Prostate gland (tissue), 2 donors: ENCODE results near the gene SCN1A. TPM values are rescaled to one million over a fixed set of nuclear protein-coding genes. Genes with fewer than 3 reads are reported as not detected.
A peak's percentile ranks its signal among the peaks of the same experiment; 100 is the strongest.

Experiments
- DNase-seq: peaks from one replicate; pipeline ENCODE4 v3.0.0-alpha.2; 2019; ENCODE audit warnings: low spot score
- H3K27ac ChIP-seq, 2 donors: fragments of 200-600 bp; sonication (generic); 2 replicates each; pipeline ENCODE4 v1.5.1; 2017 to 2019
- H3K27me3 ChIP-seq: fragments of 200-600 bp; sonication (generic); replicated peaks from 2 replicates; pipeline ENCODE4 v1.5.1; 2019; ENCODE audit not compliant: insufficient read depth
- H3K36me3 ChIP-seq, 2 donors: fragments of 200-600 bp; sonication (generic); 1 replicate in 1 of 2; 2 replicates in 1 of 2; pipeline versions ENCODE4 v1.5.1 to v1.8.1; 2017 to 2019
- H3K4me1 ChIP-seq: fragments of 200-600 bp; sonication (generic); replicated peaks from 2 replicates; pipeline ENCODE4 v1.5.1; 2019
- H3K4me3 ChIP-seq, 2 donors: fragments of 200-600 bp; sonication (generic); 2 replicates each; pipeline ENCODE4 v1.5.1; 2017 to 2019
- H3K9me3 ChIP-seq: fragments of 200-600 bp; sonication (generic); 2 replicates; pipeline ENCODE4 v1.5.1; 2017
- POLR2A ChIP-seq: fragments of 450-650 bp; IDR thresholded peaks from one replicate; pipeline ENCODE4 v1.6.1; 2016; ENCODE audit warnings: antibody characterized with exemption, mild to moderate bottlenecking
- POLR2AphosphoS5 ChIP-seq: sonication (generic); formaldehyde crosslinking; IDR thresholded peaks from one replicate; pipeline ENCODE4 v1.6.1; 2017; ENCODE audit warnings: antibody characterized with exemption
- WGBS: methylation state at CpG from one replicate; pipeline ENCODE4 v1.1.5; 2018; 5-methylcytosine and 5-hydroxymethylcytosine counted together
- intact Hi-C: fragments of 100-400 bp; cut with DNase I; formaldehyde crosslinking; loops from one replicate; pipeline ENCODE4 v1.14.2; 2022
- total RNA-seq, 2 donors: library from RNA; depleted of rRNA; stranded (reverse); fragments of >200 nt; gene quantifications; one replicate each; pipeline ENCODE4 v1.1.0, GENCODE V29; 2016
- TF ChIP-seq, protein P1 (sequence below), 4 experiments: fragments of 200-600 bp in 2 of 4; fragments of 450-650 bp in 2 of 4; sonication (generic) in 2 of 4; IDR thresholded peaks; 1 replicate in 3 of 4; 2 replicates in 1 of 4; pipeline ENCODE4 v1.5.1; 2016 to 2019; ENCODE audit warnings: antibody characterized with exemption in 4 of 4, mild to moderate bottlenecking in 2 of 4, moderate library complexity in 2 of 4

The SCN1A gene
- total RNA-seq, 2 donors from 2014 or later = 0.23 TPM; not detected in 1

- Histone ChIP-seq H3K27ac (no peak overlapping the region), H3K27me3 (no peaks in the 10 kb centered on the region), H3K4me3 (no peak overlapping the region), H3K4me1 (no peaks in the 10 kb centered on the region), H3K36me3 (no peaks in the 10 kb centered on the region), H3K9me3 (no peaks in the 10 kb centered on the region)
- no peak for DNase-seq
- WGBS = 38% methylated on average over 3 of the region's 3 CpGs
- intact Hi-C loops = no loop called here
- TF ChIP-seq, protein P1, sequence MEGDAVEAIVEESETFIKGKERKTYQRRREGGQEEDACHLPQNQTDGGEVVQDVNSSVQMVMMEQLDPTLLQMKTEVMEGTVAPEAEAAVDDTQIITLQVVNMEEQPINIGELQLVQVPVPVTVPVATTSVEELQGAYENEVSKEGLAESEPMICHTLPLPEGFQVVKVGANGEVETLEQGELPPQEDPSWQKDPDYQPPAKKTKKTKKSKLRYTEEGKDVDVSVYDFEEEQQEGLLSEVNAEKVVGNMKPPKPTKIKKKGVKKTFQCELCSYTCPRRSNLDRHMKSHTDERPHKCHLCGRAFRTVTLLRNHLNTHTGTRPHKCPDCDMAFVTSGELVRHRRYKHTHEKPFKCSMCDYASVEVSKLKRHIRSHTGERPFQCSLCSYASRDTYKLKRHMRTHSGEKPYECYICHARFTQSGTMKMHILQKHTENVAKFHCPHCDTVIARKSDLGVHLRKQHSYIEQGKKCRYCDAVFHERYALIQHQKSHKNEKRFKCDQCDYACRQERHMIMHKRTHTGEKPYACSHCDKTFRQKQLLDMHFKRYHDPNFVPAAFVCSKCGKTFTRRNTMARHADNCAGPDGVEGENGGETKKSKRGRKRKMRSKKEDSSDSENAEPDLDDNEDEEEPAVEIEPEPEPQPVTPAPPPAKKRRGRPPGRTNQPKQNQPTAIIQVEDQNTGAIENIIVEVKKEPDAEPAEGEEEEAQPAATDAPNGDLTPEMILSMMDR (IDR thresholded peaks at IDR 0.05) = no peak
- TF ChIP-seq POLR2A (no peak), POLR2AphosphoS5 (no peak)
Observed at GRCh38 chr2:166070231-166070630, 57.6 kb downstream of the SCN1A start.

- TF ChIP-seq, protein P1 (IDR thresholded peaks at IDR 0.05) = no peak
- no peak for TF ChIP-seq POLR2AphosphoS5
- Histone ChIP-seq H3K27ac (no peak overlapping the region), H3K9me3 (no peaks in the 10 kb centered on the region), H3K4me1 (no peaks in the 10 kb centered on the region), H3K4me3 (no peak overlapping the region), H3K36me3 (no peaks in the 10 kb centered on the region), H3K27me3 (no peaks in the 10 kb centered on the region)
- intact Hi-C loops = no loop called here
- no peak for DNase-seq
- WGBS = 53% methylated on average over 1 of the region's 1 CpG
Observed at GRCh38 chr2:166068981-166069380, 58.8 kb downstream of the SCN1A start.

- Histone ChIP-seq H3K4me1 (no peaks in the 10 kb centered on the region), H3K27me3 (no peaks in the 10 kb centered on the region), H3K36me3 (no peaks in the 10 kb centered on the region), H3K4me3 (no peak overlapping the region), H3K27ac (no peak overlapping the region), H3K9me3 (no peaks in the 10 kb centered on the region)
- intact Hi-C loops = no loop called here
- no peak for TF ChIP-seq POLR2A
- TF ChIP-seq, protein P1 (IDR thresholded peaks at IDR 0.05) = no peak
- TF ChIP-seq POLR2AphosphoS5 = no peak
- DNase-seq = no peak
- 84% methylated on average over 2 of the region's 2 CpGs for WGBS
Observed at GRCh38 chr2:166067229-166067628, 60.6 kb downstream of the SCN1A start.

- Histone ChIP-seq H3K36me3 (no peaks in the 10 kb centered on the region), H3K9me3 (no peaks in the 10 kb centered on the region), H3K4me3 (no peak overlapping the region), H3K27ac (no peak overlapping the region), H3K4me1 (no peaks in the 10 kb centered on the region), H3K27me3 (no peaks in the 10 kb centered on the region)
- 72% methylated on average over 4 of the region's 4 CpGs for WGBS
- TF ChIP-seq POLR2A (no peak), POLR2AphosphoS5 (no peak)
- TF ChIP-seq, protein P1 (IDR thresholded peaks at IDR 0.05) = no peak
- intact Hi-C loops = no loop called here
- no peak for DNase-seq
Observed at GRCh38 chr2:166060191-166060590, 67.6 kb downstream of the SCN1A start.

GRCh38 chr2:166057370-166058164 is 70.3 kb downstream of the SCN1A start:
- no peak for DNase-seq
- 9% methylated on average over 4 of the region's 4 CpGs for WGBS
- no peaks in the 10 kb centered on the region for H3K4me1 ChIP-seq
- intact Hi-C loops = no loop called here
- H3K9me3 ChIP-seq = no peaks in the 10 kb centered on the region
- H3K27me3 ChIP-seq = no peaks in the 10 kb centered on the region
- H3K36me3 ChIP-seq = no peaks in the 10 kb centered on the region
- H3K4me3 ChIP-seq = no peak overlapping the region
- H3K27ac ChIP-seq = no peak overlapping the region
- TF ChIP-seq, protein P1 (IDR thresholded peaks at IDR 0.05) = peak in 3 of 4 experiments; percentile 18 to 37 (median 27)
- TF ChIP-seq POLR2A = no peak
